ENCODE results near the gene PARVG.

PARVG gene

GRCh38 chr22:44248926-44249325 is 68.2 kb downstream of the PARVG start:
- TF ChIP-seq, protein P1, sequence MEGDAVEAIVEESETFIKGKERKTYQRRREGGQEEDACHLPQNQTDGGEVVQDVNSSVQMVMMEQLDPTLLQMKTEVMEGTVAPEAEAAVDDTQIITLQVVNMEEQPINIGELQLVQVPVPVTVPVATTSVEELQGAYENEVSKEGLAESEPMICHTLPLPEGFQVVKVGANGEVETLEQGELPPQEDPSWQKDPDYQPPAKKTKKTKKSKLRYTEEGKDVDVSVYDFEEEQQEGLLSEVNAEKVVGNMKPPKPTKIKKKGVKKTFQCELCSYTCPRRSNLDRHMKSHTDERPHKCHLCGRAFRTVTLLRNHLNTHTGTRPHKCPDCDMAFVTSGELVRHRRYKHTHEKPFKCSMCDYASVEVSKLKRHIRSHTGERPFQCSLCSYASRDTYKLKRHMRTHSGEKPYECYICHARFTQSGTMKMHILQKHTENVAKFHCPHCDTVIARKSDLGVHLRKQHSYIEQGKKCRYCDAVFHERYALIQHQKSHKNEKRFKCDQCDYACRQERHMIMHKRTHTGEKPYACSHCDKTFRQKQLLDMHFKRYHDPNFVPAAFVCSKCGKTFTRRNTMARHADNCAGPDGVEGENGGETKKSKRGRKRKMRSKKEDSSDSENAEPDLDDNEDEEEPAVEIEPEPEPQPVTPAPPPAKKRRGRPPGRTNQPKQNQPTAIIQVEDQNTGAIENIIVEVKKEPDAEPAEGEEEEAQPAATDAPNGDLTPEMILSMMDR (IDR thresholded peaks at IDR 0.05; ENCODE audit: low read depth, low read length): no peak
- no peak for TF ChIP-seq MYC (IDR thresholded peaks at IDR 0.05; ENCODE audit: low read depth, low read length)
- TF ChIP-seq, protein P2, sequence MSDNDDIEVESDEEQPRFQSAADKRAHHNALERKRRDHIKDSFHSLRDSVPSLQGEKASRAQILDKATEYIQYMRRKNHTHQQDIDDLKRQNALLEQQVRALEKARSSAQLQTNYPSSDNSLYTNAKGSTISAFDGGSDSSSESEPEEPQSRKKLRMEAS (IDR thresholded peaks at IDR 0.05; ENCODE audit: low read depth, low read length): no peak
- no peak for TF ChIP-seq POLR2A (IDR thresholded peaks at IDR 0.05; ENCODE audit: extremely low read depth, insufficient read length)
- no peak for DNase-seq (ENCODE audit: low read depth)
- H3K4me3 ChIP-seq (ENCODE audit: low read depth, low read length): no peak overlapping the region

DNA sequence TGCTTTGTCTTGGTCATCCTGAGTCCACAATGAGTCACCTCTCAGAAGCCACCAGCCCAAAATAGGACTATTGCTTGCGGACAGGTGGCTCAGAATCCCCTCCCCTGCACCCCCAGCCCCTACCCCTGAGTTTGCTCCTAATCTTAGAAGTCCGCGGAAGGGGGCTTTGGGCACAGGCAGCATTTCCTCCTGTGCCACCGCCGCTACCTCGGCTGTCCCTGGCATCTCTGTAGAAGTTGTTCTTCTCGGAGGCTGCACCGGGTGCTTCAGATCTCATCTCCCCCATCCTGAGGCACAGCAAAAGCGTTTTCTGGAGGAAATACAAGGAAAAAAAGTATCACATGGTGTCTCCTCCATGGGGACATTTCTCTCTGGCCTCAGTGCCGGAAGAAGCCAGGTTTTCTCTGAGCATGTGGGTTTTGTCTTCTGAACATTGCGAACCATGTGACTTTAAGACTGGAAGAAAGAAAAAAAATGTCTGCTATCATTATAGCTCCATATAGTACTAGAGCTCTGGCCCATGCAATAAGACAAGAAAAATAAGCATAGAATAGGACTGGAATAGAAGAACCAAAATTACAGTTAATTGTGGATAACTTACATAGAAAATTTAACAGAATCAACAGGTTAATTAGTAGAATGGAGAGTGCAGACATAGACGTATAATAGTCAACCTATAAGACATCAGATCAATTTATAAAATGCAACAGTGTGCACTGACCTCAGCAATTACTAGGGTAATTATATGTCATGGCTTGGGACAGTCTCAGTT is 68.8 kb downstream of the PARVG start:
- DNase-seq (ENCODE audit: low read depth): no peak
- H3K4me3 ChIP-seq (ENCODE audit: low read depth, low read length): no peak overlapping the region
- TF ChIP-seq POLR2A (IDR thresholded peaks at IDR 0.05; ENCODE audit: extremely low read depth, insufficient read length) (no peak), MYC (IDR thresholded peaks at IDR 0.05; ENCODE audit: low read depth, low read length) (no peak)
- TF ChIP-seq, protein P1 (IDR thresholded peaks at IDR 0.05; ENCODE audit: low read depth, low read length): no peak
- TF ChIP-seq, protein P2 (IDR thresholded peaks at IDR 0.05; ENCODE audit: low read depth, low read length): no peak

GRCh38 chr22:44254811-44255210 is 74.1 kb downstream of the PARVG start:
- TF ChIP-seq POLR2A (IDR thresholded peaks at IDR 0.05; ENCODE audit: extremely low read depth, insufficient read length) (no peak), MYC (IDR thresholded peaks at IDR 0.05; ENCODE audit: low read depth, low read length) (no peak)
- TF ChIP-seq, protein P2 (IDR thresholded peaks at IDR 0.05; ENCODE audit: low read depth, low read length): no peak
- TF ChIP-seq, protein P1 (IDR thresholded peaks at IDR 0.05; ENCODE audit: low read depth, low read length): no peak
- H3K4me3 ChIP-seq (ENCODE audit: low read depth, low read length): no peak overlapping the region

DNA sequence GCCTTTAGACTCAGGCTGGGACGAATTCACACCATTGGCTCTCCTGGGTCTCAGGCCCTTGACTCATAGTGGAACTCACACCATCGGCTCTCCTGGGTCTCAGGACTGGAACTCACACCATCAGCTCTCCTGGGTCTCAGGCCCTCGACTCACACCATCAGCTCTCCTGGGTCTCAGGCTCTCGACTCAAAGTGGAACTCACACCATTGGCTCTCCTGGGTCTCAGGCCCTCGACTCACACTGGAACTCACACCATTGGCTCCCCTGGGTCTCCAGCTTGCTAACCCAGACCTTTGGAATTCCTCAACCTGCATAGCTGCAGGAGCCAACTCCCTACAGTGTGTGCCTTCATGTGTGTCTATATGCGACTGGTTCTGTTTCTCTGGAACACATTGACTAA is 75.4 kb downstream of the PARVG start:
- TF ChIP-seq, protein P2 (IDR thresholded peaks at IDR 0.05; ENCODE audit: low read depth, low read length): no peak
- TF ChIP-seq MYC (IDR thresholded peaks at IDR 0.05; ENCODE audit: low read depth, low read length): no peak
- H3K4me3 ChIP-seq (ENCODE audit: low read depth, low read length): no peak overlapping the region
- no peak for DNase-seq (ENCODE audit: low read depth)

More at GRCh38 chr22:44254811-44255210, 74.1 kb downstream of the PARVG start:
- DNase-seq (ENCODE audit: low read depth): no peak

GRCh38 chr22:44256556-44257485 is 76.1 kb downstream of the PARVG start:
- DNase-seq (ENCODE audit: low read depth): no peak
- TF ChIP-seq, protein P1 (IDR thresholded peaks at IDR 0.05; ENCODE audit: low read depth, low read length): no peak
- TF ChIP-seq, protein P2 (IDR thresholded peaks at IDR 0.05; ENCODE audit: low read depth, low read length): no peak
- TF ChIP-seq POLR2A (IDR thresholded peaks at IDR 0.05; ENCODE audit: extremely low read depth, insufficient read length) (no peak), MYC (IDR thresholded peaks at IDR 0.05; ENCODE audit: low read depth, low read length) (no peak)
- no peak overlapping the region for H3K4me3 ChIP-seq (ENCODE audit: low read depth, low read length)

Data from NB4 (cell line).